HepG2 (cell line): ENCODE measurements around the gene LPIN3. TPM values are rescaled to one million over a fixed set of nuclear protein-coding genes. Genes with fewer than 3 reads are reported as not detected.
A peak's percentile ranks its signal among the peaks of the same experiment; 100 is the strongest.

ENCODE experiments used
- AHR ChIP-seq: IDR thresholded peaks from 2 replicates; pipeline ENCODE4 v1.6.1; 2018; ENCODE audit warnings: missing genetic modification reagents, missing compliant biosample characterization
- ATF2 ChIP-seq: sonication (generic); formaldehyde crosslinking; IDR thresholded peaks from 2 replicates; pipeline ENCODE4 v1.4.0; 2020; ENCODE audit warnings: missing genetic modification reagents
- CEBPB ChIP-seq: IDR thresholded peaks from 2 replicates; pipeline ENCODE4 v1.6.1; 2011; ENCODE audit warnings: low read depth, low read length, improper control_type of control experiment, borderline replicate concordance
- EEA1 ChIP-seq: sonication (generic); formaldehyde crosslinking; IDR thresholded peaks from 2 replicates; pipeline ENCODE4 v1.5.1; 2020; ENCODE audit warnings: mild to moderate bottlenecking, missing genetic modification reagents, borderline replicate concordance
- RERE ChIP-seq: IDR thresholded peaks from 2 replicates; pipeline ENCODE4 v1.6.1; 2016; ENCODE audit warnings: low read depth, missing genetic modification reagents, missing compliant biosample characterization
- SALL2 ChIP-seq: sonication (generic); formaldehyde crosslinking; IDR thresholded peaks from 2 replicates; pipeline ENCODE4 v1.8.1; 2023; ENCODE audit warnings: mild to moderate bottlenecking, missing genetic modification reagents, inconsistent platforms
- SKIL ChIP-seq: sonication (generic); formaldehyde crosslinking; IDR thresholded peaks from 2 replicates; pipeline ENCODE4 v1.8.0; 2022; ENCODE audit warnings: missing genetic modification reagents, mild to moderate bottlenecking, moderate library complexity, borderline replicate concordance
- STAG1 ChIP-seq: sonication (generic); formaldehyde crosslinking; IDR thresholded peaks from 2 replicates; pipeline ENCODE4 v1.4.0; 2020; ENCODE audit warnings: missing genetic modification reagents
- TAF15 ChIP-seq: fragments of 200-400 bp; formaldehyde crosslinking; IDR thresholded peaks from one replicate; pipeline ENCODE4 v1.6.1; 2018; ENCODE audit warnings: mild to moderate bottlenecking, low read depth, low read length; ENCODE audit not compliant: poor library complexity, severe bottlenecking
- ZFYVE20 ChIP-seq: sonication (generic); formaldehyde crosslinking; IDR thresholded peaks from 2 replicates; pipeline ENCODE4 v1.8.0; 2023; ENCODE audit warnings: low read depth, mild to moderate bottlenecking, moderate library complexity, missing genetic modification reagents, borderline replicate concordance
- ZNF30 ChIP-seq: sonication (generic); formaldehyde crosslinking; IDR thresholded peaks from 2 replicates; pipeline ENCODE4 v1.5.0; 2020; ENCODE audit warnings: mild to moderate bottlenecking, missing genetic modification reagents
- ZNF318 ChIP-seq: sonication (generic); formaldehyde crosslinking; IDR thresholded peaks from 2 replicates; pipeline ENCODE4 v1.4.0; 2020; ENCODE audit warnings: mild to moderate bottlenecking, missing genetic modification reagents
- polyA plus RNA-seq, 8 experiments: library from polyadenylated mRNA; depleted of rRNA in 3 of 8; stranded (reverse) in 7 of 8; unstranded in 1 of 8; fragments of >200 nt; fragmentation: Illumina TruSeq in 4 of 8; extraction: Trizol in 4 of 8; gene quantifications; 2 replicates each; pipeline versions ENCODE4 v1.2.1 to v1.2.3, GENCODE V29; 2011 to 2016; ENCODE audit warnings: low read depth in 4 of 8, missing spikeins in 1 of 8, mixed read lengths in 1 of 8; ENCODE audit not compliant: insufficient read depth in 1 of 8
- total RNA-seq, 5 experiments: library from RNA; depleted of rRNA; stranded (reverse); fragments of >200 nt; fragmentation: Illumina TruSeq; extraction: Trizol; gene quantifications; 2 replicates each; pipeline ENCODE4 v1.2.3, GENCODE V29; 2016; ENCODE audit warnings: low read depth in 1 of 5

The LPIN3 gene
- total and polyA plus RNA-seq, 2 of the 13 experiments (the other 11 are each of a cell fraction or from before 2014, with no cell fraction given), result 14.2 to 28.6 TPM

- TF ChIP-seq RERE (no peak), AHR (CRISPR knock-in tag) (no peak), ZNF30 (no peak), ZFYVE20 (CRISPR knock-in tag) (no peak), STAG1 (peak; percentile 100), ZNF318 (no peak), EEA1 (CRISPR knock-in tag) (peak; percentile 86; the same call in 1 of the 2 replicates), SKIL (CRISPR knock-in tag) (no peak), TAF15 (peak; percentile 93), CEBPB (no peak), SALL2 (no peak), ATF2 (CRISPR knock-in tag) (peak; percentile 79; the same call in 1 of the 2 replicates)
Measured at GRCh38 chr20:41339957-41340326, 679 bp upstream of the LPIN3 start (continued).
